ENCODE results near the gene PUDP.
A peak's percentile ranks its signal among the peaks of the same experiment; 100 is the strongest.

PUDP gene

GRCh38 chrX:7085879-7086278 is 62.1 kb downstream of the PUDP start:
- Histone ChIP-seq H3K9me3 (ENCODE audit: severe bottlenecking) (no peaks in the 10 kb centered on the region), H3K27ac (ENCODE audit: poor library complexity, severe bottlenecking) (no peak overlapping the region), H3K4me3 (ENCODE audit: severe bottlenecking) (no peak overlapping the region), H3K4me1 (ENCODE audit: insufficient read depth, poor library complexity, severe bottlenecking) (no peaks in the 10 kb centered on the region), H3K36me3 (ENCODE audit: low read depth) (no peaks in the 10 kb centered on the region), H3K27me3 (ENCODE audit: insufficient read depth, poor library complexity, severe bottlenecking) (no peaks in the 10 kb centered on the region)
- no peak for DNase-seq (ENCODE audit: low spot score)
- TF ChIP-seq CTCF (IDR thresholded peaks at IDR 0.05; ENCODE audit: poor library complexity, severe bottlenecking) = no peak
- no peak for ATAC-seq (ENCODE audit: low read depth)

- ATAC-seq (ENCODE audit: low read depth) (no peak), DNase-seq (ENCODE audit: low spot score) (no peak)
- no peak for TF ChIP-seq CTCF (IDR thresholded peaks at IDR 0.05; ENCODE audit: poor library complexity, severe bottlenecking)
- H3K27me3 ChIP-seq (ENCODE audit: insufficient read depth, poor library complexity, severe bottlenecking) = no peaks in the 10 kb centered on the region
- no peak overlapping the region for H3K27ac ChIP-seq (ENCODE audit: poor library complexity, severe bottlenecking)
- H3K36me3 ChIP-seq (ENCODE audit: low read depth) = no peaks in the 10 kb centered on the region
- no peaks in the 10 kb centered on the region for H3K4me1 ChIP-seq (ENCODE audit: insufficient read depth, poor library complexity, severe bottlenecking)
- no peaks in the 10 kb centered on the region for H3K9me3 ChIP-seq (ENCODE audit: severe bottlenecking)
- H3K4me3 ChIP-seq (ENCODE audit: severe bottlenecking) = no peak overlapping the region
Observed at GRCh38 chrX:7084841-7085240, 63.1 kb downstream of the PUDP start.

GRCh38 chrX:7083468-7084396 is 64.2 kb downstream of the PUDP start:
- Histone ChIP-seq H3K36me3 (ENCODE audit: low read depth) (no peaks in the 10 kb centered on the region), H3K27me3 (ENCODE audit: insufficient read depth, poor library complexity, severe bottlenecking) (no peaks in the 10 kb centered on the region), H3K9me3 (ENCODE audit: severe bottlenecking) (no peaks in the 10 kb centered on the region), H3K27ac (ENCODE audit: poor library complexity, severe bottlenecking) (no peak overlapping the region), H3K4me3 (ENCODE audit: severe bottlenecking) (no peak overlapping the region), H3K4me1 (ENCODE audit: insufficient read depth, poor library complexity, severe bottlenecking) (no peaks in the 10 kb centered on the region)
- DNase-seq (ENCODE audit: low spot score) (peak; percentile 63), ATAC-seq (ENCODE audit: low read depth) (peak; percentile 100)
- TF ChIP-seq CTCF (IDR thresholded peaks at IDR 0.05; ENCODE audit: poor library complexity, severe bottlenecking) = no peak

GRCh38 chrX:7083021-7083420 is 64.9 kb downstream of the PUDP start:
- TF ChIP-seq CTCF (IDR thresholded peaks at IDR 0.05; ENCODE audit: poor library complexity, severe bottlenecking) = no peak
- DNase-seq (ENCODE audit: low spot score) = no peak
- H3K27ac ChIP-seq (ENCODE audit: poor library complexity, severe bottlenecking) = no peak overlapping the region
- H3K9me3 ChIP-seq (ENCODE audit: severe bottlenecking) = no peaks in the 10 kb centered on the region
- no peak for ATAC-seq (ENCODE audit: low read depth)
- H3K27me3 ChIP-seq (ENCODE audit: insufficient read depth, poor library complexity, severe bottlenecking) = no peaks in the 10 kb centered on the region
- no peak overlapping the region for H3K4me3 ChIP-seq (ENCODE audit: severe bottlenecking)
- no peaks in the 10 kb centered on the region for H3K4me1 ChIP-seq (ENCODE audit: insufficient read depth, poor library complexity, severe bottlenecking)
- H3K36me3 ChIP-seq (ENCODE audit: low read depth) = no peaks in the 10 kb centered on the region

- TF ChIP-seq CTCF (IDR thresholded peaks at IDR 0.05; ENCODE audit: poor library complexity, severe bottlenecking) = no peak
- Histone ChIP-seq H3K27me3 (ENCODE audit: insufficient read depth, poor library complexity, severe bottlenecking) (no peaks in the 10 kb centered on the region), H3K4me3 (ENCODE audit: severe bottlenecking) (no peak overlapping the region), H3K27ac (ENCODE audit: poor library complexity, severe bottlenecking) (no peak overlapping the region), H3K9me3 (ENCODE audit: severe bottlenecking) (no peaks in the 10 kb centered on the region), H3K36me3 (ENCODE audit: low read depth) (no peaks in the 10 kb centered on the region), H3K4me1 (ENCODE audit: insufficient read depth, poor library complexity, severe bottlenecking) (no peaks in the 10 kb centered on the region)
- ATAC-seq (ENCODE audit: low read depth) (no peak), DNase-seq (ENCODE audit: low spot score) (no peak)
Observed at GRCh38 chrX:7082556-7082955, 65.4 kb downstream of the PUDP start.
